CD4-positive, alpha-beta T cell treated with Interleukin-6 at 100 ng/mL for 8 hours (primary cell): ENCODE results near the gene FGGY.

ENCODE experiments used
- DNase-seq: peaks from one replicate; pipeline ENCODE4 v3.0.0-alpha.2; 2020; ENCODE audit warnings: mixed read lengths, low spot score

Gene FGGY

DNA sequence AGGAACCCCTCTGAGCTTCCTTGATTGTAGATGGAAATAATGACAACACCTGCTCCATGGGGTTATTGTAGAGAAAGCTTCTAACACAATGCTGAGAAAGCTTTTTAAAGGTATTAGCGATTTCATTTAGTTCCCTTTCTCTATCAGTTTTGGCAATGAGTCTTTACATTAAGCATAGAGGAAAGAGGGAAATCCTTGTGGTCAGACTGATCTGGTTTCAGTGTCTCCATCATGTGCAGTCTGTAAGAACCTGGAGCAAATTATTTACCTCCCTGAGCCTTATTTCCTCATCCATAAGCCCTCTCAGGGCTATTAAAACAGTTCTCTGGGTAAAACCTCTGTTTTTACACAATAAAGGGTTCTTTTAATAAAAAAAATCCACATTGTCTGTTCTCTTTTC, 87.5 kb downstream of the FGGY start:
- DNase-seq, result no peak

DNA sequence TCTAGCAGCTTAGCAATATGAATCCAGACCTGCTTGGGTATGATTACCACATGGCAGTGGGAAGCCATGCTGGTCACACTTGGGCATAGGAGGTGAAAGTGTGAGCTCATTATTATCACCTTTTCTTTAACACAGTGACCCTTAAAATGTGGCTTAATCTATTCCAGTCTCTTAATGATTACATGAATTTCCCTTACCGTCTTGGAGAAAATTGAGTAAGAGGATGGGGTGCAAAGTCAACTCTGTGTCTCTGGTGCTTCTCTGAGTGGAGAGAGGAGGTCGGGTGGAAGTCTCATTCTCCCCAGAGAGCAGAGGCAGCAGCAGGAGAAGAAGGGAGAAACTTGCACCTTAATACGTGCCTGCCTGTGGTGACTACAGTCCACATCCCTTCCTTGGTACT, 91.3 kb downstream of the FGGY start:
- DNase-seq, result no peak

- no peak for DNase-seq
Measured at GRCh38 chr1:59389847-59390246, 93.0 kb downstream of the FGGY start.

GRCh38 chr1:59390307-59390706, 93.4 kb downstream of the FGGY start:
- no peak for DNase-seq

DNA sequence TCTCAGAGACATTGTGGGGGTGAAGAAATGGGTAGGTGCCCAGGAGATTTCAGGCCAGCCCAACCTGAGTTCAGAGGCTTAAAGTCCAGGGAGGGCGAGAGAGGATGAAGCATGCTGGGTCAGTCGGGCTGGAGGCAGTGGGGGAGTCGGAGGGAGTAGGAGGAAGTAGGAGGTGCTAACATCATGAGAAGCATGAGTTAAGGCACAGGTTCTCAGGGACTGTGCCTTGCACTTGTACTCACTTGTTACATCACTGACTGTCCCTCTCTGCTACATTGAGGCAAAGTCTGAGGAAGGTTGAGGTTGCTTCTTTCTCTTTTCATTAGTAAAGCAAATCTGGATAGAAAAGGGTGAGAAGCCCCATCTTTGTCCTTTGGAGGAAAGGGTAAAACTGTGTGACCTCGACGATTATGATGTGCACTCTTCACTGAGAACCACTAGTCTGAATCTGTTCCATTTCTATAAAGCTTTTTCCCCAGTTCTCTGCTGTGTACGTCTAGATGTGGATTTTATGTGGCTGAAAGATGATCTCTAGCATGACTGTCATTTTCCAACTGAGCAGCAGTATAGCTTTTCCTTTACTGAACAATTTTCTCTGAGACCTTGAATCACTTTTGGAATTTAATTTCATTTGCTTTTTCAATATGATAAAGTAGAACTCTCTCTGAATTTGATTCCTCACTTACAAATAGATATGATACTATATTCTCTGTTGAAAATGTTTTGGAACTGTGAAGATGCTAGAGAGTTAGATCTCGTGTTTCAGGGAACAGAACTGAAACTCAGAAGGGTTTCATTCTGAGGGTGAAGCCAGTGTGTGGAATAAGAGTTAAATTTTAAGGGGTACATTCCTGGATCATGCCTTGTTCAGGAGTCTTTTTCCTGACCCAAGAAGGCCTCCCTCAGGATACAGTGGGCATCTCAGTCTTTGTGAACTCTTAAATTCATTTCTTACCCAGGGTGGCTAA, 94.6 kb downstream of the FGGY start:
- no peak for DNase-seq

- no peak for DNase-seq
Measured at GRCh38 chr1:59393211-59394180, 96.6 kb downstream of the FGGY start.

- DNase-seq, result no peak
Measured at GRCh38 chr1:59394706-59395425, 98.0 kb downstream of the FGGY start.

- no peak for DNase-seq
Measured at GRCh38 chr1:59396387-59396786, 99.5 kb downstream of the FGGY start.

DNA sequence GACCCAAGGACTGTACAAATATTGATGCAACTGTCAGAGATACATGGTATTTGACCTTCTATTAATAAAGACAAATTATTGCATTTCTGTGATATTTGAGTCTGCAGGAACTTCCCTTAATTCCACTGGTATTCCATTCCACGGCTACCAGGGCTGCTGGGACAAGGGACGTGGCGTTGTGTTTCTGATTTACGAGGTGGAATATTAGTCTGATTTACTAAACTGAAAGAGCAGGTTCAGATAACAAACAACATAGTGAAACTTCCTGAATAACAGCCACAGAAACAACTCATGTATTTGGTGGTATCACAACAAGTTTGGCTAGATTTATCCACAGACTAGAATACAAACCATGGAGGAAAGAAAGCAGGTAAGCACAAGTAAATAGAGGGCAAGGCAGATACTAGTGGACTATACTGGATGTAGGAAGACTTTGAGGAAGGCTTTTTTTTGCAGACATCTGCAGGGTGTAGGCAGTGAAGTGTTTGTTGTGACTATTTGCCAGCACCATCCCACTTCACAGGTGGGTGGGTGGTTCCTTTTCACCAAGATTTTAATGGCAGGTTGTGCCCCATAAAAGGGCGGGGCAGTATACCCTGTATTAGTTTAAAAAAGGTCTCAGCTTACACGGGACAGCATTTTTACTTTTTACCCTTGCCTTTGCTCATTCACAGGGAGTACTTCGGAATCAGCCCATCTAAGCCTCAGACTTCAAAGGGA, 100.4 kb downstream of the FGGY start:
- DNase-seq, result no peak

GRCh38 chr1:59399642-59400041, 102.7 kb downstream of the FGGY start:
- no peak for DNase-seq

GRCh38 chr1:59401581-59401980, 104.7 kb downstream of the FGGY start:
- no peak for DNase-seq

GRCh38 chr1:59404796-59405195, 107.9 kb downstream of the FGGY start:
- no peak for DNase-seq

GRCh38 chr1:59406437-59407164, 109.7 kb downstream of the FGGY start:
- no peak for DNase-seq

GRCh38 chr1:59408608-59409240, 111.8 kb downstream of the FGGY start:
- no peak for DNase-seq

DNA sequence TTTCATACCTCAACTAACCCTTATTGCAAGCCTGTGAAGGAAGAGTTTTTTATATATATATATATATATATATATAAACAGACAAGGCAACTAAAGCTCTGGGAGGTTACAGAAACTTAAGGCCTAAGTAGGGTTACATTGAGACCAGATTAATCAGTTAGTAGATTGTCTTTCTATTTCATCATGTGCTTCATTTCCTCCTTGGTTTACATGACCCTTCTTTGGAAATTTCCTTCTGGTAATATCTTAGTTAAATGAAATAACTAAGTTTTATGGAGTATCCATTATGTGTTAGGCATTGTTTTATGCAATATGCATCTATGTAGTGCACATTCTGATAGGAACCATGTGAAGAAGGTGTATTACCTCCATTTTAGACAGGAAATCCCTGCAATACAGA, 112.7 kb downstream of the FGGY start:
- DNase-seq, result no peak

GRCh38 chr1:59409986-59410385, 113.1 kb downstream of the FGGY start:
- DNase-seq, result no peak

GRCh38 chr1:59410457-59410856, 113.6 kb downstream of the FGGY start:
- no peak for DNase-seq

- no peak for DNase-seq
Measured at GRCh38 chr1:59411147-59411546, 114.3 kb downstream of the FGGY start.

GRCh38 chr1:59412718-59413326, 115.9 kb downstream of the FGGY start:
- DNase-seq, result no peak

- no peak for DNase-seq
Measured at GRCh38 chr1:59413327-59413720, 116.4 kb downstream of the FGGY start.
